ENCODE measurements around the gene GPR33.
A peak's percentile ranks its signal among the peaks of the same experiment; 100 is the strongest.
"Not testable (repeated sequence)": the region's sequence is repeated elsewhere in the genome, so short reads cannot be mapped to it uniquely, and the experiment has no call there.

The GPR33 gene

DNA sequence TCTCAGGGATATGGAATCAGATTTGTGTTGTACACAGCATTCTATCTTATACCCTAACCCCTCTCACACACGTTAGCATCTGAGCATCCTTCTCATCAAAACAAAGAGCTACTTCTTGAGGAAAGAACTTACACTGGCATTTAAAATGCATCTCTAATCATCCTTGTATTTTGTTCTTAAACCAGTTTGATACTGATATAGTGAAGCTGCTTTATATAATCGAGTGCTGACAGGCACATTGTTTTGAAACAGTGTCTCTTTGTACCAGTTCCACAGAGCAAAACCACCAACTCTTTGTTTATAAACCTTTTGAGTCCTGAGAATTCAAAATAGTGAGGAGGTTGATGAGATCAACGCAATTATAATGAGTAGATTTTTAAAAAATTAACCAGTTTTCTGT lies 8.8 kb downstream of the GPR33 start:
- no peak overlapping the region for H3K27ac Mint-ChIP-seq
- H3K4me1 Mint-ChIP-seq = no peaks in the 10 kb centered on the region
- H3K9me3 Mint-ChIP-seq = no peaks in the 10 kb centered on the region
- no peak for ATAC-seq
- no peaks in the 10 kb centered on the region for H3K36me3 Mint-ChIP-seq
- no peak overlapping the region for H3K4me3 Mint-ChIP-seq
- no peak for DNase-seq (ENCODE audit: low spot score in 2 of 2)

DNA sequence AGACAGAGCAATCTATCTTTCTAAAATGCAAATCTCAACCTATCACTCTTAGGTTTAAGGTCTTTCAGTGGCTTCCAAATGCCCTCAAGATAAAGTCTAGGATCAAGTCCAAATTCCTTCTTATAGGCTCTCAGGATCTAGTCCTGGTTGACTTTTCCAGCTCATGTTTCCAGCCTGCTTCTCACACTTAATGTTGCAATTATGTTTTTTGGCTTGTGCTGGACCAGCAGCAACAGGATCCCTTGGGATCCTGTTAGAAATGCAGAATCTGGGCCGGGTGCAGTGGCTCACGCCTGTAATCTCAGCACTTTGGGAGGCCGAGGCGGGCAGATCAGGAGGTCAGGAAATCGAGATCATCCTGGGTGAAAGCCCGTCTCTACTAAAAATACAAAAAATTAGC lies 10.6 kb downstream of the GPR33 start:
- H3K27ac Mint-ChIP-seq = no peak overlapping the region
- no peaks in the 10 kb centered on the region for H3K4me1 Mint-ChIP-seq
- H3K4me3 Mint-ChIP-seq = no peak overlapping the region
- ATAC-seq = no peak
- DNase-seq (ENCODE audit: low spot score in 2 of 2) = no peak
- H3K9me3 Mint-ChIP-seq = no peaks in the 10 kb centered on the region
- no peaks in the 10 kb centered on the region for H3K36me3 Mint-ChIP-seq

DNA sequence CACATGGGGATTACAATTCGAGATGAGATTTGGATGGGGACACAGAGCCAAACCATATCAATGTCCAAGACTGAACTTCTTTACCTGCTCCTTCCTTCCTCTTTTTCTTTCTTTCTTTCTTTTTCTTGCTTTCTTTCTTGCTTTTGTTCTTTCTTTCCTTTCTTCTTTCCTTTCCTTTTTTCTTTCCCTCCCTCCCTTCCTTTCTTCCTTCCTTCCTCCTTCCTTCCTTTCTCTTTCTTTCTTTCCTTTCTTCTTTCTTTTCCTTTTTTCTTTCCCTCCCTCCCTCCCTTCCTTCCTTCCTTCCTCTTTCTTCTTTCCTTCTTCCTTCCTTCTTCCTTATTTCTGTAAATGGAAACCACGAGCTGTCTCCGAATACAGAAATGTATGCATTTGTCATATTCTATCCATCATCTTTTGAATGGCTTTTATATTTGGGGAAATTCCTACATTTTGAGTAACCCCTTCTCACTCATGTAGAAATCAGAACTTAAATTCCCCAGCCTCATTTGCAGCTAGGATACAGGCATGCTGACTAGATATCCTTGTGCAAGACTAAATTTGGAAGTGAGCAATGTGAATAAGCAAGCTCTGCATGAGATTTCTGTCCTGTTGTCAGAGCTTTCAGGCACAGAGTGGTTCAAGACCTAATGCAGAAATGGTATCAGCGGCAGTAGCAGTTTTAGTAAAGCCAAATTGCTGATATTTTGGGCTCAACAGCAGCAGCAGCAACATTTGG lies 11.5 kb downstream of the GPR33 start:
- Mint-ChIP-seq H3K4me1 (no peaks in the 10 kb centered on the region), H3K27ac (no peak overlapping the region), H3K9me3 (no peaks in the 10 kb centered on the region), H3K36me3 (no peaks in the 10 kb centered on the region), H3K4me3 (no peak overlapping the region)
- DNase-seq (ENCODE audit: low spot score in 2 of 2) (no peak), ATAC-seq (no peak)

DNA sequence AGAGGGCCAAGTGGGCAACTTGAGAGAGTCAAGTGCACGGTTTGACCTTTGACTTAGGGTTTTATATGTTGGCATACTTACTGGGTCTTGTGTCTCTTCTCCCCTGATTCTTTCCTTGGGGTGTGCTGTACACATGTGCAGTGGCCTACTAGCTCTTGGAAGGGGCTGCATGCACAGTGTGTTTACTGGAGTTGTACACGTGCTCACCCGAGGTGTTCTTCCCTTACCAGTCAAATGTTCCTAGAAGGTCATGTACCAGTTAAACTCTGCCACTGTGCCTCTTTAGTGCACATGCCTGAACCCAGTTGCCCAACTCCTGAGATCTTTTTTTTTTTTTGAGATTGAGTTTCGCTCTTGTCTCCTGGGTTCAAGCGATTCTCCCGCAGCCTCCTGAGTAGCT lies 21.3 kb downstream of the GPR33 start:
- Mint-ChIP-seq H3K4me1 (no peaks in the 10 kb centered on the region), H3K4me3 (no peak overlapping the region), H3K27ac (no peak overlapping the region), H3K9me3 (no peaks in the 10 kb centered on the region), H3K36me3 (no peaks in the 10 kb centered on the region)
- ATAC-seq = no peak
- DNase-seq (ENCODE audit: low spot score in 2 of 2) = no peak

DNA sequence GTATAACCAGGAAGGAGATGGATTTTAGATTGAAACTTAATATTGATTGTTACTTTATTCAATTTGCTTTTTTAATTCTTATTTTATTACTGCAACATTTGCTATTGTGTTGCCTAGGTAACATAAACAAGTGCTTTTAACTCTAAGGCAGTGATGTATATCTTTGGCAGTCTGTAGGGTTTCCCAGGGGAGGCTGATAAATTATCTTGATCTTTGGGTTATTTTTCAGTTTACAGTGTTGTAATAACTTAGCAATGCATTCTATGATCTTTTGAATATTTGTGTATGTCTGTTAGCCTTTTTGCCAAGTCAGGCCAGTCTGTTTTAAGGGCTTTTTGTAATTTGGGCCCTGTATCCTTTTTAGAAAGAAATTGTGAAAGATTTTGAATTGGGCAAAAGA lies 22.7 kb downstream of the GPR33 start:
- Mint-ChIP-seq H3K36me3 (no peaks in the 10 kb centered on the region), H3K4me3 (no peak overlapping the region), H3K4me1 (no peaks in the 10 kb centered on the region), H3K9me3 (no peaks in the 10 kb centered on the region), H3K27ac (no peak overlapping the region)
- ATAC-seq (no peak), DNase-seq (ENCODE audit: low spot score in 2 of 2) (no peak)

DNA sequence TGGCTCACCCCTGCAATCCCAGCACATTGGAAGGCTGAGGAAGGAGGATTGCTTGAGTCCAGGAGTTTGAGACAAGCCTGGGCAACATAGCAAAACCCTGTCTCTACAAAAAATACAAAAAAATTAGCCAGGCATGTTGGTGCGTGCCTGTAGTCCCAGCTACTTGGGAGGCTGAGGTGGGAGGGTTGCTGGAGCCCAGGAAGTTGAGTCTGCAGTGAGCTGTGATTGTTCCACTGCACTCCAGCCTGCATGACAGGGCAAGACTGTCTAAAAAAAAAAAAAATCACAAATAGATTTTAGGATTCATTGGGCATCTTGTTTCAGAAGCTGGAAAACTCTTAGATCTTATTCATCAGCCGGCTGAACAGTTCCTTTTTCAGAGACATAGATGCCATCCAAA lies 25.4 kb downstream of the GPR33 start:
- ATAC-seq; H3K36me3 Mint-ChIP-seq; H3K27ac Mint-ChIP-seq; H3K9me3 Mint-ChIP-seq; H3K4me3 Mint-ChIP-seq; DNase-seq (ENCODE audit: low spot score in 2 of 2): not testable (repeated sequence)
- peaks cover 14% of the 10 kb centered on the region for H3K4me1 Mint-ChIP-seq

DNA sequence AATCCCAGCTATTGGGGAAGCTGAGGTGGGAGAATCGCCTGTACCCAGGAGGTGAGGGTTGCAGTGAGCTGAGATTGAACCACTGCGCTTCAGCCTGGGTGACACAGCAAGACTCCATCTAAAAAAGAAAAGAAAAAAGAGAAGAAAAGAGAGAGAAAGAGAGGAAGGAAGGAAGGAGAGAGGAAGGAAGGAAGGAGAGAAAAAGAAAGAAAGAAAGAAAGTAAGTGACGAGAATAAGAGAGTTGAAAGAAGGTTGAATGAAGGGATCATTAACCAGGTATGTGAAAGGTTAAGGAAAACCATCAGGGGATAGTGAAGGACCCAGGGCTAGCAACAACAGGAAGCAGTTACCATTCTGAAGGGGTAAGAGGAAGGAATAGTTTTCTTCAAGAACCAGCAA lies 26.3 kb downstream of the GPR33 start:
- no peak overlapping the region for H3K27ac Mint-ChIP-seq
- peaks cover 15% of the 10 kb centered on the region for H3K4me1 Mint-ChIP-seq
- H3K9me3 Mint-ChIP-seq = no peaks in the 10 kb centered on the region
- DNase-seq (ENCODE audit: low spot score in 2 of 2) = no peak
- peaks cover 6% of the 10 kb centered on the region for H3K36me3 Mint-ChIP-seq
- no peak for ATAC-seq
- H3K4me3 Mint-ChIP-seq = no peak overlapping the region

DNA sequence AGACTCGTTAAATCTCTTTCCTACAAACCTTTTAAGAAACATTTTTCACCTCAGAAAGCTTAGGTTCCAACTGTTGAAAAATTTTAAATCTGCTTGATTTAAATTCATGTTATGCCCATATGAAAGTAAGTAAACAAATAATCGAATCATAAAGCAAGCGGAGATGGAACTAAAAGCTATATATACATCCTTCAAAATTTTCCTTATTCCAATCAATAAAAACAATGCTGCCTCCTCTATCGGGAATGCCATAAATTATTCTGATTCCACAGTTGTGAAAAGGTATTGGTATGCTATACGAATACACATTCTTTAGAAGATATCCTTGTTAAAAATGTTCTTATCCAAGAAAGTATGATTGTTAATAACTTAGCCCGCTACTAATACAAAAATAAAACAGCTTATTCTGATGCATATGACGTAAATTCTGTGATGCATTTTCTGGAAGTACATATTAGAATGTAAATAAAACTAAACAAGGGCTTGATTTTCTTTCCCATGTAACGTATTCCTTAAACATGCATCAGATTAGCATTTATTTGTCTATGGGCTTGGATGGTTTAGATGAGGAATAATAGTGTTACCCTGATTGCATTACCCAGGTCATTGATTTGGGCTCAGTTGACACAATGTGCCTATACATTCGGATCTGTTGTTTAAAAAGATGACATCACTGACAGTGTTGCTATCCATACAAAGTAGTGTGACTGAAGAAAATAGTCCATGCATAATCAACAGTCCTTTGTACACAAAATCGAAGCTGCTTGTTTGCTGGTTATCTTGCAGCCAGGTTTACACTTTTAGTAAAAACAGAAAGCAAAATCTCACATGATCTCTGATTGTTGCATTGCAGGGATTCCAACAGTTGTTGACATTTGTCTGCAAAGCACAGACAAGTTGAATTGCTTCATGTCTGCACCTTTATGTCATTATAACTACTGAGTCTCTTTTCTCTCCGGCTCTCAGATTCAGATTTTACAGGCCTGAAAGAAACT lies 29.9 kb downstream of the GPR33 start:
- H3K27ac Mint-ChIP-seq = peak overlapping the region; percentile 93
- no peaks in the 10 kb centered on the region for H3K9me3 Mint-ChIP-seq
- no peak for DNase-seq (ENCODE audit: low spot score in 2 of 2)
- peaks cover 30% of the 10 kb centered on the region for H3K4me1 Mint-ChIP-seq
- H3K36me3 Mint-ChIP-seq = peaks cover 9% of the 10 kb centered on the region
- no peak for ATAC-seq
- peak overlapping the region; percentile 91 for H3K4me3 Mint-ChIP-seq

DNA sequence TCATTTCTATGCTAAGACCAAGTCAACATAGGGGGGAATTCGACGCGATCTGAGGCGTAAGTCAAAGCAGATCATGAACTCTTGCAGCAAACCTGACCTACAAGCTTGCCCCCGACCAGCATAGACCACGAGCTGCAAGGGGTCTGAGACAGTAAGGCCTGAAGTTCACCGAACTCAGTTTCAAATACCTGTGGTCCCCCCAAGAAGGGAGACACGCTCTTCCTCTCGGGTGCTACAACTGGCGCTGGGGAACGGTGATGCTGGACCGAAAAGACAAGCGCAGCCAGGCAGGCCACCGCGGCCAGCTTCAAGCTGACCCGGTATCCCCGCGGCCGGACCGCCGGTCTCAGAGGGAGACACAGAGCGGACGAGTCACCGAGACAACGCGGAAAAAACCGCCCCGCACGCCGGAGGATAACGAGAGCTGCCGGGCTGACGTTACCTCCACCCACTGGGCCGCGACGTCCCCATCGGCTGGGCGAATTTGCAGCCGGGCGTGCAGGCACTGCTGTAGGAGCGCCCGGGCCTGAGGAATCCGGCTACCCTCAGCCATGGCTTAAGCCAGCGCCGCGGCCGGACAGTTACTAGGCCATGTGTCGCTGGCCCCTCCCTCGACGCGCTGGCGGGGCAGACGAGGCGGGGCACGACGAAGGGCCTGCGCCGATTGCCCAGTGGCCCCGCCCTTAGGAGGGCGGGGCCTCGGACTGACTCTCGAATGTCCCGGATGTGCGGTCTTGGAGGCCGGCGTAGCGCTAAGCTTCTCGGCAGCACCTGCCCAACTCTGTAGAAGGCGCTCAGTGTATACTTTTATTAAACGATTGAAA lies 30.8 kb downstream of the GPR33 start, which contains the start of gene DTD2:
DTD2 (minus strand) TSS at position 666 of the 824 bp plus-strand sequence; CDS start at position 553, 113 bp downstream.
- Mint-ChIP-seq H3K27ac (peak within 1 kb of the TSS; percentile 93), H3K9me3 (no peaks in the 10 kb centered on the region), H3K4me3 (peak within 1 kb of the TSS; percentile 91), H3K36me3 (peaks cover 16% of the 10 kb centered on the region), H3K4me1 (peaks cover 30% of the 10 kb centered on the region)
- ATAC-seq (peak; percentile 98), DNase-seq (ENCODE audit: low spot score in 2 of 2) (peak; percentile 83 to 91)

DNA sequence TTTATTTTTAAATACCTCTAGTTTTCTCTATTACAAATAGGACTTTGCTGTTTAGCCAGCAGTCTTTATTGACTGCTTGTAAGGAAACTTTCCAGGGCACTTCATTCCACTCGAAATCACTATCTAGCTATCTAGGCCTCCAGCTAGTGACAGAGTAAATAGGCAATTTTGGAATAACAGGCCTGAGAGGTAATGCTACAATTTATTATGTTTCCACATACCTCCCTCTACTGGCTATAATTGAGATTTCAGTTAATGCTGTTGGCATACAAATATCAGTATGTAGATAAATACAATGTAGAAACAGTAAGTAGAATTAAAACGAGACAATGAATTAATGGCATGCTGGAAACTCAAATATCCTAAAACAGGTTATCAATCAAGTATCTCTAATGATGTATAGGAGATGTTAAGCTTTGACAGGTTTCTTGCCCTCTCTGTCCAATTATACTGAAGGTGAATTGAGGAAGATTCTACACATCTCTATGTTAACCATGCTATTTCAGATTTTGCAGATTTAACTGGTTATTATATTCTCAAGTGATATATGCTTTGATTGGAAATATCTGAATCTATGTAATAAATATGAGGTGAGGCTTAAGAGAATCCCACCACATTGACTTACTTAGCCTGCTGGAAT lies 37.7 kb downstream of the GPR33 start:
- Mint-ChIP-seq H3K36me3 (peaks cover 46% of the 10 kb centered on the region), H3K9me3 (no peaks in the 10 kb centered on the region), H3K4me1 (peaks cover 4% of the 10 kb centered on the region), H3K4me3 (no peak overlapping the region), H3K27ac (no peak overlapping the region)
- ATAC-seq (no peak), DNase-seq (ENCODE audit: low spot score in 2 of 2) (no peak)

DNA sequence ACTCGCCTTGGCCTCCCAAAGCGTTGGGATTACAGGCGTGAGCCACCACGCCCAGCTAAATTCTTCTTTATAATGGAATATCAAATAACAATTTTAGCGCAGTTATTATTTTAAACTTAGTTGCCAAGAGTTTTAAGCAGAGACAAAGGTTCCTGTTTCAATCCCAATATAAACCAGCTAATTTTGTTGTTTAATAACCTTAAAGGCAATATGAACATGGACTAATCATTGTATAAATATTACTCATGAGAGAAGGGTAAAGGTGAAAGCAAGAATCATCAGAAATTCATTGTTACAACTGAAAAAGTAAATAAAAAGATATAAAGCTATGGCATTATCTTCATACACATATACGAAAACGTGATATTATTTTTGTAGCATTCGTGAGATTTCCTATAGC lies 38.7 kb downstream of the GPR33 start:
- no peak for ATAC-seq
- Mint-ChIP-seq H3K36me3 (peaks cover 46% of the 10 kb centered on the region), H3K9me3 (no peaks in the 10 kb centered on the region), H3K4me3 (no peak overlapping the region), H3K27ac (no peak overlapping the region), H3K4me1 (no peaks in the 10 kb centered on the region)
- no peak for DNase-seq (ENCODE audit: low spot score in 2 of 2)

DNA sequence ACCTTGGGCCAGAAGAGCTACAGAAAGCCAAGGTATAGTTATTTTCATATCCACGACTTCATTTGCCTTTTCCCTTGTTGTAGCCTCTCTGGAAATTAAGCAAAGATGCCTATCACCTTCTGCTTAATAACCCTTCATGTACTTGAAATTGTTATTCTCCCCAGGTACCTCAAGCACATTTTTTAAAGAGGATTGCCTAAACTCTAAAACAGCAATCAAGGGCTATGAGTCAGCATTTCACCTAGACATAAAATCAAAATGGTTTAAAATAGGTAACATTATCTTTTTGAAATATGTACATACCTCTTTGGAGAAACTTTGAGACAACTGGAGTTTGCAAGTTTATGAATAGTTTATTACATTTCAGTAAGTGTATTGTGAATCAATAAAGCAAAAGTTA lies 42.1 kb downstream of the GPR33 start:
- H3K27ac Mint-ChIP-seq = no peak overlapping the region
- no peaks in the 10 kb centered on the region for H3K9me3 Mint-ChIP-seq
- DNase-seq (ENCODE audit: low spot score in 2 of 2) (no peak), ATAC-seq (no peak)
- H3K4me3 Mint-ChIP-seq = no peak overlapping the region
- H3K4me1 Mint-ChIP-seq = no peaks in the 10 kb centered on the region
- peaks cover 23% of the 10 kb centered on the region for H3K36me3 Mint-ChIP-seq

DNA sequence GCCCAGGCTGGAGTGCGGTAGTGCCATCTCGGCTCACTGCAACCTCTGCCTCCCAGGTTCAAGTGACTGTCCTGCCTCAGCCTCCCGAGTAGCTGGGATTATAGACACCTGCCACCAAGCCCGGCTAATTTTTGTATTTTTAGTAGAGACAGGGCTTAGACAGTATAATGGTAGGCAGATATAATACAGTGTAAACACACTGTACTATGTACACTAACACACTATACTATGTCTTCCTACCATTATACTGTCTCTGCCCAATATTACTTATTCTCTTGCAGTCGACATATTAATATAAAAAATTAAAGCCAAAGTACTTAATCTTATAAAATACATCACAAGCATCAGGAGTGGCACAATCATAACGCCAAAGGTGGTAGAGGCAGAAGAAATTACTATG lies 45.6 kb downstream of the GPR33 start:
- H3K4me1 Mint-ChIP-seq = no peaks in the 10 kb centered on the region
- H3K4me3 Mint-ChIP-seq = no peak overlapping the region
- DNase-seq (ENCODE audit: low spot score in 2 of 2) = no peak
- H3K27ac Mint-ChIP-seq = no peak overlapping the region
- H3K36me3 Mint-ChIP-seq = peaks cover 8% of the 10 kb centered on the region
- no peak for ATAC-seq
- H3K9me3 Mint-ChIP-seq = no peaks in the 10 kb centered on the region

DNA sequence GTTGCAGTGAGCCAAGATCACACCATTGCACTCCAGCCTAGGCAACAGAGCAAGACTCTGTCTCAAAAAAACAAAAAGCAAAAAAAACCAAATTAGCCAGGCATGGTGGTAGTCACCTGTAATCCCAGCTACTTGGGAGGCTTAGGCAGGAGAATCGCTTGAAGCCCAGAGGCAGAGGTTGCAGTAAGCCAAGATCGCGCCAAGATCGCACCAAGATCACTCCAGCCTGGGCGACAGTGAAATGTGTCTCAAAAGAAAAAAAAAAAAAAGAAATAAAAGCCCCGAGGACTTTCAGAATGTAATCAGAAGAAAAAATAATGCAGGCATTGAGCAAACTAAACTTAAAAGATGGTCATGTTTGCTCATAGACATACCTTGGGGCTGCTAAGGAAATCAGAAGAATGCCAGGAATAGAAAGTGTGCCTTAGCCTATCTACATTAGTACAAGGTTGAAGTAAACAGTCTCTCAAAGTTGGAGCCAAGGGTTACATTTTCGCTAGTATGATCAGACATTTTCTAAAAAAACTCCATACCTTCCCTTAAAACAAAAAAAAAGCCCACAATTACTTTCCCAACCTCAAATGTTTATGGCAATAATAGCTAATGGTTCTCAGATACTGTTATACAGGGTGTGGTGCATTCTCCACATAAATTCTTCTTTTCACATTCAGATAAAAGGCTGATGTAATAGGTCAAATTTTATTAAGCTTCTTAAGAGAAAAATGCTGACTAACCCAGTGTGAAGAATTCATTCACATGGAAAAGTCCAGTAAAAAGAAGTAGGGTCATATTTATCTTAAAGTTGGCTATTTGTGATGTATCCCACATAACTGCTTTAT lies 46.3 kb downstream of the GPR33 start:
- Mint-ChIP-seq H3K36me3 (peaks cover 7% of the 10 kb centered on the region), H3K9me3 (no peaks in the 10 kb centered on the region), H3K27ac (no peak overlapping the region), H3K4me3 (no peak overlapping the region), H3K4me1 (no peaks in the 10 kb centered on the region)
- DNase-seq (ENCODE audit: low spot score in 2 of 2) = no peak
- no peak for ATAC-seq
